HTR-8/SVneo (cell line): ENCODE measurements around the gene TRPC1.
A peak's percentile ranks its signal among the peaks of the same experiment; 100 is the strongest.

Experiments used
- DNase-seq: peaks from one replicate; pipeline ENCODE4 v3.0.0; 2011; ENCODE audit warnings: low spot score, mixed read lengths; ENCODE audit not compliant: insufficient read length
- FAIRE-seq: peaks from 2 replicates; lab custom pipeline; 2011; peaks lifted over from hg19 to GRCh38; lab: Jason Lieb, UNC

Gene TRPC1

GRCh38 chr3:142818651-142819050, 94.8 kb downstream of the TRPC1 start:
- no peak for DNase-seq
- FAIRE-seq: no peak

- DNase-seq: no peak
- no peak for FAIRE-seq
Observed at GRCh38 chr3:142819179-142819578, 95.3 kb downstream of the TRPC1 start.

GRCh38 chr3:142828703-142829305, 105.0 kb downstream of the TRPC1 start:
- peak; percentile 74 for DNase-seq
- FAIRE-seq: peak; percentile 96

- FAIRE-seq (no peak), DNase-seq (no peak)
Observed at GRCh38 chr3:142837526-142837925, 113.7 kb downstream of the TRPC1 start.

- DNase-seq: no peak
- FAIRE-seq: no peak
Observed at GRCh38 chr3:142839831-142840230, 116.0 kb downstream of the TRPC1 start.

GRCh38 chr3:142844339-142844977, 120.6 kb downstream of the TRPC1 start:
- FAIRE-seq (no peak), DNase-seq (peak; percentile 23)

GRCh38 chr3:142846779-142847577, 123.1 kb downstream of the TRPC1 start:
- no peak for FAIRE-seq
- no peak for DNase-seq

GRCh38 chr3:142849148-142849547, 125.3 kb downstream of the TRPC1 start:
- FAIRE-seq: no peak
- no peak for DNase-seq

- peak; percentile 51 for DNase-seq
- no peak for FAIRE-seq
Observed at GRCh38 chr3:142850395-142851023, 126.7 kb downstream of the TRPC1 start.

GRCh38 chr3:142852009-142852408, 128.2 kb downstream of the TRPC1 start:
- FAIRE-seq (no peak), DNase-seq (no peak)

GRCh38 chr3:142853270-142854168, 129.7 kb downstream of the TRPC1 start:
- DNase-seq (no peak), FAIRE-seq (no peak)

- peak; percentile 7 for DNase-seq
Observed at GRCh38 chr3:142857056-142857455, 133.2 kb downstream of the TRPC1 start.

More at GRCh38 chr3:142857056-142857455, 133.2 kb downstream of the TRPC1 start:
- FAIRE-seq: no peak
